Sigmoid colon (tissue), 4 donors: ENCODE data around the gene CITED2.

ENCODE experiments used
- CTCF ChIP-seq, 4 experiments: fragments of 450-650 bp in 3 of 4; fragments of 200-600 bp in 1 of 4; IDR thresholded peaks; one replicate each; pipeline ENCODE4 v1.5.1; 2016 to 2019; ENCODE audit warnings: antibody characterized with exemption in 4 of 4, mild to moderate bottlenecking in 3 of 4, moderate library complexity in 2 of 4
- EP300 ChIP-seq, 4 donors: sonication (generic); formaldehyde crosslinking; IDR thresholded peaks; one replicate each; pipeline ENCODE4 v1.6.1; 2017; ENCODE audit warnings: antibody characterized with exemption in 4 of 4
- POLR2A ChIP-seq, 2 donors: fragments of 450-650 bp; IDR thresholded peaks; one replicate each; pipeline ENCODE4 v1.6.1; 2016; ENCODE audit warnings: antibody characterized with exemption in 2 of 2, mild to moderate bottlenecking in 2 of 2, moderate library complexity in 2 of 2
- POLR2AphosphoS5 ChIP-seq, 4 donors: sonication (generic); formaldehyde crosslinking; IDR thresholded peaks; one replicate each; pipeline ENCODE4 v1.6.1; 2017; ENCODE audit warnings: antibody characterized with exemption in 4 of 4

GRCh38 chr6:139380168-139380567 is 5.7 kb upstream of the CITED2 start:
- TF ChIP-seq POLR2A (IDR thresholded peaks at IDR 0.05) (no peak), CTCF (IDR thresholded peaks at IDR 0.05) (no peak), POLR2AphosphoS5 (IDR thresholded peaks at IDR 0.05) (no peak), EP300 (IDR thresholded peaks at IDR 0.05) (no peak)
